Upper lobe of left lung (tissue), 6 donors: ENCODE results near the gene TTC21B. TPM values are rescaled to one million over a fixed set of nuclear protein-coding genes. Genes with fewer than 3 reads are reported as not detected.

ENCODE experiments used
- ATAC-seq, 2 donors: fragments of 200-7000 bp; cut with Tn5 transposase; one replicate each; pipeline ENCODE4 v1.9.1; 2022; ENCODE audit warnings: mild to moderate bottlenecking in 2 of 2, moderate library complexity in 2 of 2; ENCODE audit not compliant: low FRiP score in 2 of 2
- DNase-seq, 2 donors: peaks; one replicate each; pipeline ENCODE4 v3.0.0-alpha.2; 2019 to 2020
- H3K27ac ChIP-seq, 4 donors: fragments of 200-600 bp; sonication (generic); one replicate each; pipeline ENCODE4 v1.5.1; 2016 to 2019
- H3K27me3 ChIP-seq, 4 donors: fragments of 200-600 bp; sonication (generic); one replicate each; pipeline ENCODE4 v1.5.1; 2017 to 2019
- H3K36me3 ChIP-seq, 4 donors: fragments of 200-600 bp; sonication (generic); one replicate each; pipeline ENCODE4 v1.5.1; 2016 to 2019
- H3K4me1 ChIP-seq, 4 donors: fragments of 200-600 bp; sonication (generic); one replicate each; pipeline ENCODE4 v1.5.1; 2018 to 2019
- H3K4me3 ChIP-seq, 4 donors: fragments of 200-600 bp; sonication (generic); one replicate each; pipeline ENCODE4 v1.5.1; 2017 to 2019; ENCODE audit warnings: mild to moderate bottlenecking in 2 of 4, moderate library complexity in 1 of 4
- H3K9me3 ChIP-seq, 4 donors: fragments of 200-600 bp; sonication (generic); one replicate each; pipeline ENCODE4 v1.5.1; 2018 to 2019
- EP300 ChIP-seq, 4 donors: sonication (generic); formaldehyde crosslinking; IDR thresholded peaks; one replicate each; pipeline ENCODE4 v1.5.1; 2017; ENCODE audit warnings: antibody characterized with exemption in 4 of 4, control low read depth in 2 of 4
- POLR2A ChIP-seq, 4 donors: fragments of 450-650 bp; IDR thresholded peaks; one replicate each; pipeline ENCODE4 v1.5.1; 2016 to 2017; ENCODE audit warnings: antibody characterized with exemption in 4 of 4, mild to moderate bottlenecking in 2 of 4
- POLR2AphosphoS5 ChIP-seq, 2 donors: sonication (generic); formaldehyde crosslinking; IDR thresholded peaks; one replicate each; pipeline ENCODE4 v1.5.1; 2017; ENCODE audit warnings: antibody characterized with exemption in 2 of 2
- WGBS, 2 donors: methylation state at CpG; one replicate each; pipeline ENCODE4 v1.1.5; 2017 to 2018; 5-methylcytosine and 5-hydroxymethylcytosine counted together
- total RNA-seq, 6 donors: library from RNA; depleted of rRNA in 4 of 6; stranded (reverse); fragments of >200 nt in 4 of 6; gene quantifications; one replicate each; pipeline versions ENCODE4 v1.1.0 to v1.2.1, GENCODE V29; 2016 to 2021
- TF ChIP-seq, protein P1 (sequence below), 6 experiments: fragments of 450-650 bp in 4 of 6; fragments of 200-600 bp in 2 of 6; sonication (generic) in 2 of 6; IDR thresholded peaks; one replicate each; pipeline ENCODE4 v1.5.1; 2016 to 2019; ENCODE audit warnings: antibody characterized with exemption in 6 of 6
- donor health status: DM: no; HTN: no; CAD: no; lungs with moderate emphysema.
- donor health status: DM: no; HTN: yes; CAD: no; lungs with severe emphysema.

The TTC21B gene
- total RNA-seq, 6 donors from 2014 or later: 14.6 to 150 (median 36.5) TPM

DNA sequence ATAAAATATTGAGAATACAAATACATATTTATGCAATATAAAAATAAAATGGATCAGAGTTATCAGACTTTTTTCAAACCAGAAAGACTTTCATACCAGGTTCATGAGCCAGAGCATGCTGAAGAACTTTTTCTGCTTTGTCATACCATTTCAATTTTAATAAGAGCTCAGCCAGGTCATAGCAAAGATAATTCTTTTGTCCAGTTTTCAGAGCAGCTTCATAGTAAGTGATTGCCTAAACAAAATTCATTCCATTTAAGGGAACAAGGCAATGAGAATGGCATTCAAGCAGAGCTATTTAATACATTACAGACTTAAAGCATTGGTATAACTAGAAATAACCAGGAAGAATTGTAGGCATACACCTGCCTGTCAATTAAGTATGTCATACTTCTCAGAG, 42.3 kb downstream of the TTC21B start:
- no peak overlapping the region for H3K4me3 ChIP-seq
- DNase-seq (no peak), ATAC-seq (no peak)
- TF ChIP-seq EP300 (IDR thresholded peaks at IDR 0.05) (no peak), POLR2A (IDR thresholded peaks at IDR 0.05) (no peak), POLR2AphosphoS5 (IDR thresholded peaks at IDR 0.05) (no peak)
- TF ChIP-seq, protein P1, sequence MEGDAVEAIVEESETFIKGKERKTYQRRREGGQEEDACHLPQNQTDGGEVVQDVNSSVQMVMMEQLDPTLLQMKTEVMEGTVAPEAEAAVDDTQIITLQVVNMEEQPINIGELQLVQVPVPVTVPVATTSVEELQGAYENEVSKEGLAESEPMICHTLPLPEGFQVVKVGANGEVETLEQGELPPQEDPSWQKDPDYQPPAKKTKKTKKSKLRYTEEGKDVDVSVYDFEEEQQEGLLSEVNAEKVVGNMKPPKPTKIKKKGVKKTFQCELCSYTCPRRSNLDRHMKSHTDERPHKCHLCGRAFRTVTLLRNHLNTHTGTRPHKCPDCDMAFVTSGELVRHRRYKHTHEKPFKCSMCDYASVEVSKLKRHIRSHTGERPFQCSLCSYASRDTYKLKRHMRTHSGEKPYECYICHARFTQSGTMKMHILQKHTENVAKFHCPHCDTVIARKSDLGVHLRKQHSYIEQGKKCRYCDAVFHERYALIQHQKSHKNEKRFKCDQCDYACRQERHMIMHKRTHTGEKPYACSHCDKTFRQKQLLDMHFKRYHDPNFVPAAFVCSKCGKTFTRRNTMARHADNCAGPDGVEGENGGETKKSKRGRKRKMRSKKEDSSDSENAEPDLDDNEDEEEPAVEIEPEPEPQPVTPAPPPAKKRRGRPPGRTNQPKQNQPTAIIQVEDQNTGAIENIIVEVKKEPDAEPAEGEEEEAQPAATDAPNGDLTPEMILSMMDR (IDR thresholded peaks at IDR 0.05): no peak
- H3K27me3 ChIP-seq: no peaks in the 10 kb centered on the region
- no peaks in the 10 kb centered on the region for H3K4me1 ChIP-seq
- H3K9me3 ChIP-seq: no peaks in the 10 kb centered on the region
- peaks cover 0 to 62% (median 11%) of the 10 kb centered on the region in 4 donors for H3K36me3 ChIP-seq
- H3K27ac ChIP-seq: no peak overlapping the region

DNA sequence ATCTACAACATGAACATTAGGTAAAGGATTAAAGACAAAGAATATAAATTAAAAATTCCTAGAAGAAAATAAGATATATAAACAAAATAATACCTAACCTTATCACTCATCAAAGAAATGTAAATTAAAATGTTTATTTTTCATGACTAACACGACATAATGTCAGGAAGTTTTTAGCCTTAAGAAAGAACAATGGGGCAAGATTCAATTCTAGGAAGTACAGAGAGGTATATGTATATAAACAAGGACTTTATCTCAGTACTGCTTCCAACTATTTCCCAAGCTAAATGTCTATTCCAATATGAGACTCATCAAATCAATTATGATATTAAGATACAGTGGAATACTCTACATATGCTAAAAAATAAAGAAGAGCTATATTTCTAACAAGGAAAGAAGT, 44.1 kb downstream of the TTC21B start:
- no peaks in the 10 kb centered on the region for H3K27me3 ChIP-seq
- no peak for ATAC-seq
- WGBS, 2 donors: 35 to 61% methylated on average over 1 of the region's 1 CpG

DNA sequence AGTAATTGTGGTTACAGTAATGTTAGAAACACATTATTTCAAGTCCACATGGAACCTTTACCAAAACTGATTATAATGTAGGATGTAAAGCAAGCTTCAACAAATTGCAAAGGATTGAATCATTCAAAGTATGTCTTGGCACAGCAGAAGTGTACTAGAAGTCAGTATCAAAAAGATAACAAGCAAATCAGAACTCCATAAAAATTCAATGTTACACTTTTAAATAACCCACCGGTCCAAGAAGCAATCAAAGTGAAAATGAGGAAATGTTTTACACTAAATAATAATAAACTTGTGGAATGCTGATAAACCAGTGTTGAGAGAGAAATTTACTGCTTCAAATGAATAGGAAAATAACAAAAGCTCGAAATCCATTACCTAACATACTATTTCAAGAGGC, 47.7 kb downstream of the TTC21B start:
- peaks cover 3 to 13% (median 9%) of the 10 kb centered on the region in 4 donors for H3K4me1 ChIP-seq
- H3K27ac ChIP-seq: no peak overlapping the region
- ATAC-seq: no peak
- H3K9me3 ChIP-seq: no peaks in the 10 kb centered on the region
- H3K4me3 ChIP-seq: no peak overlapping the region
- no peaks in the 10 kb centered on the region for H3K27me3 ChIP-seq
- 85 to 88% methylated on average over 2 of the region's 2 CpGs for WGBS, 2 donors
- peaks cover 0 to 32% (median 4%) of the 10 kb centered on the region in 4 donors for H3K36me3 ChIP-seq
- DNase-seq: no peak
- TF ChIP-seq POLR2AphosphoS5 (IDR thresholded peaks at IDR 0.05): no peak
- no peak for TF ChIP-seq POLR2A (IDR thresholded peaks at IDR 0.05)
- no peak for TF ChIP-seq EP300 (IDR thresholded peaks at IDR 0.05)
- TF ChIP-seq, protein P1 (IDR thresholded peaks at IDR 0.05): no peak

More for the DNA sequence above, 44.1 kb downstream of the TTC21B start:
- TF ChIP-seq EP300 (IDR thresholded peaks at IDR 0.05): no peak
- no peak for TF ChIP-seq POLR2AphosphoS5 (IDR thresholded peaks at IDR 0.05)
- TF ChIP-seq POLR2A (IDR thresholded peaks at IDR 0.05): no peak
- TF ChIP-seq, protein P1 (IDR thresholded peaks at IDR 0.05): no peak
- no peak overlapping the region for H3K4me3 ChIP-seq
- H3K9me3 ChIP-seq: no peaks in the 10 kb centered on the region
- H3K27ac ChIP-seq: peak overlapping the region in 1 of 4 donors; percentile 42
- no peak for DNase-seq
- H3K4me1 ChIP-seq: no peaks in the 10 kb centered on the region
- H3K36me3 ChIP-seq: peaks cover 0 to 55% (median 1%) of the 10 kb centered on the region in 4 donors

DNA sequence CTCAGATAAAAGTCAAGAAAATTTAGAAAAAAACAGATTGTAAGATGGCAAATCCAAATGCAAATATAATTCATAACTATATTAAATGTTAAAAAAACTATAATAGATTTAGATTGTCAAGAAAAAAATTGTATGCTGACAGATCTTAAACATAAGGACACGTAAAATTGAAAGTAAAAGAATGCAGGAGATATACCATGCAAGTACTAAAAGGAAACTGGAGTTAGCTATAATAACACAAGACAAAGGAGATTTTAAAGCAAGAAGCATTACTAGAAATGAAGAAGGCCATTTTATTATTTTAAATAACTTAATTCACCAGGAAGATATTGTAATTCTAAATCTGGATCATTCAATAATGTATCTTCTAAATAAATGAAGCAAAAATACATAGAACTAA, 48.3 kb downstream of the TTC21B start:
- WGBS, 2 donors: 80 to 92% methylated on average over 1 of the region's 1 CpG
- Histone ChIP-seq H3K27me3 (no peaks in the 10 kb centered on the region), H3K36me3 (peaks cover 0 to 33% (median 4%) of the 10 kb centered on the region in 4 donors), H3K27ac (no peak overlapping the region), H3K4me1 (peaks cover 3 to 13% (median 9%) of the 10 kb centered on the region in 4 donors), H3K9me3 (no peaks in the 10 kb centered on the region), H3K4me3 (no peak overlapping the region)
- DNase-seq (no peak), ATAC-seq (no peak)
- TF ChIP-seq EP300 (IDR thresholded peaks at IDR 0.05): no peak
- TF ChIP-seq, protein P1 (IDR thresholded peaks at IDR 0.05): no peak
- no peak for TF ChIP-seq POLR2AphosphoS5 (IDR thresholded peaks at IDR 0.05)
- no peak for TF ChIP-seq POLR2A (IDR thresholded peaks at IDR 0.05)

DNA sequence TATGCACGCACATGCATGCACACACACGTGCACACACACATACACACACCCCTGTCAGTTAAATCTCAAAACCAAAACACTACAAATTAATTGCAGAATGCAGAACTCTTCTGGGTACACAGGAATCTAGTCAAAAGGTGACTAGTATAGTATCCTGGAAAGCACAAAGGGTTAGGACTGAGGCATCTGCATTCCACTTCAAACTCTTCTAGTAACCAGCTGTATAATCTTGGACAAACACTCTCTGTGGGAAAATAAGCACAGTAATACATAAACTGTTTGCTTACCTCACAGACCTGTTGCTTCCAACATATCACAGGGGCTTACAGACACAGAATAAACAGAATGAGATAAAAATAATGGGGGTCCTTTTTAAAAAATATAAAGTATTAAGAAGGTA, 49.1 kb downstream of the TTC21B start:
- Histone ChIP-seq H3K27me3 (no peaks in the 10 kb centered on the region), H3K4me3 (no peak overlapping the region), H3K9me3 (no peaks in the 10 kb centered on the region), H3K27ac (no peak overlapping the region), H3K4me1 (peaks cover 3 to 13% (median 9%) of the 10 kb centered on the region in 4 donors), H3K36me3 (peaks cover 0 to 34% (median 6%) of the 10 kb centered on the region in 4 donors)
- no peak for TF ChIP-seq POLR2AphosphoS5 (IDR thresholded peaks at IDR 0.05)
- TF ChIP-seq, protein P1 (IDR thresholded peaks at IDR 0.05): no peak
- no peak for TF ChIP-seq EP300 (IDR thresholded peaks at IDR 0.05)
- TF ChIP-seq POLR2A (IDR thresholded peaks at IDR 0.05): no peak
- no peak for DNase-seq
- WGBS, 2 donors: 98% methylated on average over 2 of the region's 2 CpGs
- no peak for ATAC-seq
